GM21515 (cell line): ENCODE measurements around the gene GRAMD1A.

ENCODE experiments used
- ATAC-seq: cut with Tn5 transposase; IDR thresholded peaks from one replicate; pipeline ENCODE4 v1.9.1; 2021; ENCODE audit not compliant: unreplicated experiment

The GRAMD1A gene

DNA sequence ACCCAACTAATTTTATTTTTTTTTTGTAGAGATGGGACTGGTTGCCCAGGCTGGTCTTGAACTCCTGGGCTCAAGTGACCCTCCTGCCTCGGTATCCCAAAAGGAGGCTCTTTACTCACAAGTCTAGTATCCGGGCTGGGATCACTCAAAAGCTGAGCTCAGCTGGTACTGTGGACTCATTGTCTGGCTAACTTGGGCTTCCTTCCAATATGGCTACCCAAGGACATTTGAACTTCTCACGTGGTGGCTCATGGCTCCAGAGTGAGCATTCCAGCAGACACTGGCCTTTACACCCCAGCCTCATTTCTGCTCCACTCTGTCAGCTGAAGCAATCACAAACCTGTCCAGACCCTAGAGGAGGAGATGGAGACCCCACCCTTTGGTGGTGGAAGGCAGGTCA lies 70.3 kb downstream of the GRAMD1A start:
- no peak for ATAC-seq

DNA sequence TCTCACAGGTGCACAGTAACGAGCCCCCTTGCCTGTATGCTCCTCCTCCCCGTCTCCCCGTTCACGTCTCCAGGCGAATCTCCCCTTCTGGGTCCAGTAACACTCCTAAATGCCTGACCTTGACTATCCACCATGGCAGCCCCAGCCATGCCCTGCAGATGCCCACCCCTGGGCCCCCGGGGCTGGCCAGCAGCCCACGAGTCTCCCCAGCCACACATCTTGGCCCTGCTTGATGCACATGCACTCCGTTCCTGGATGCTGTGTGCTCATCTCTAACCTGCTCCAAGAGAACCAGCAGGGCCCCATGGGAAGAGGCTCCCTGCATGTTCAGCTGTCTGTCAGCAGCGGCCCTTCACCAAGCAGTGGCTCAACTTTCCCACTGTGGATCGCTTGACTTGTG lies 73.4 kb downstream of the GRAMD1A start:
- ATAC-seq = no peak

DNA sequence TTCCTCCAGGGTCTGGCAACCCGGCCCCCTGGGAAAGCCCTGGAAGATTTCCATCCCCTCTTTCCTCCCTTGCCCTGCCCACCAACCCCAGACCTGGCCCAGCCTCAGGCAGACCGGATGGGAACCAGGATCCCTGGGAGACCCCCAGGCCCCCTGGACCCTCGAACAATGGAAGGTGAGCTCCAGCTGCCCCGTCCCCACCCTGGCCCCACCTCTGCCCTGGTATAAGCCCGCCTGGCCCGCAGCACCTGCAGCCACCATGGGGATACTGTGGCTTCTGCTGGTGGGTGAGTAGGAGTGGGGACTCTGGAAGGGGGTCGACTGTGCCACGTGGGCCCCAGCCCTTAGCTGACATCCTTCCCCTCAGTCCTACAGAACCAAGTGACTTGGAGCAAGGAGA lies 73.8 kb downstream of the GRAMD1A start:
- ATAC-seq = no peak

DNA sequence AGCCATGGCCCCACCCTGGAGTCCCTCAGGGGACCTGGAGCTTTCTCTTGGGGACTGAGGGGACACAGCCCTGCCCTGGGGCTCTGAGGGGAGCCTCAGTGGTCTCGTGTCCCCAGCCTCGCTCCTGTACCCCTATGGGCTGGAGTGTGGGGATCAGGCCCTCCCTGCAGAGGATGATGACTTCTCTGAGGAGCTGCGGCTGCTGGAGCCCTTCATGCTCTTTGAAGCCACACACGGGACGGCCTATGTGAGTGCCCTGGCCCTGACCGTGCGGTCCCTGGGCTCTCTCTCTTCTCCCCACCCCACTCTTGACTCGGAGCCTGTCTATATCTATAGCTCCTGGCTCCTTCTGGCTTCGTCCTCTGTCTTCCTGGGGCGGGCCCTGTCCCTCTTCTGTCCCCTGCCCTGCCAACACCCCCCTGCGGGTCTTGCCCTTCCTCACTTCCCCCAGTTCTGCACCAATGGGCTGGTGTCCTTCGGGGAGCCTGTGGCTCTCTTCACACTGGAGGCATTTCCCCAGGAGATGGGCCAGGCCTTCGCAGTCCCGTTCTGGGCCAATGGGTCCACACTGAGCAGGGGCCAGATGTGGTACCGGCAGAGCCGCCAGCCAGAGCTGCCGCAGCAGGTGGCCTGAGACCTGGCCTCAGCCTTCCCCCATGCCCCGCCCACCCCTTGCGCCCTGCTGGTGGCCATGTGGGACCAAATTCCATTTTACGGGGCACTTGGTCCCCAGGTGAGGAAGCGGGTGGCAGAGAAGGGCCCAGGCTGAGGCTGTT lies 74.5 kb downstream of the GRAMD1A start:
- ATAC-seq = no peak

DNA sequence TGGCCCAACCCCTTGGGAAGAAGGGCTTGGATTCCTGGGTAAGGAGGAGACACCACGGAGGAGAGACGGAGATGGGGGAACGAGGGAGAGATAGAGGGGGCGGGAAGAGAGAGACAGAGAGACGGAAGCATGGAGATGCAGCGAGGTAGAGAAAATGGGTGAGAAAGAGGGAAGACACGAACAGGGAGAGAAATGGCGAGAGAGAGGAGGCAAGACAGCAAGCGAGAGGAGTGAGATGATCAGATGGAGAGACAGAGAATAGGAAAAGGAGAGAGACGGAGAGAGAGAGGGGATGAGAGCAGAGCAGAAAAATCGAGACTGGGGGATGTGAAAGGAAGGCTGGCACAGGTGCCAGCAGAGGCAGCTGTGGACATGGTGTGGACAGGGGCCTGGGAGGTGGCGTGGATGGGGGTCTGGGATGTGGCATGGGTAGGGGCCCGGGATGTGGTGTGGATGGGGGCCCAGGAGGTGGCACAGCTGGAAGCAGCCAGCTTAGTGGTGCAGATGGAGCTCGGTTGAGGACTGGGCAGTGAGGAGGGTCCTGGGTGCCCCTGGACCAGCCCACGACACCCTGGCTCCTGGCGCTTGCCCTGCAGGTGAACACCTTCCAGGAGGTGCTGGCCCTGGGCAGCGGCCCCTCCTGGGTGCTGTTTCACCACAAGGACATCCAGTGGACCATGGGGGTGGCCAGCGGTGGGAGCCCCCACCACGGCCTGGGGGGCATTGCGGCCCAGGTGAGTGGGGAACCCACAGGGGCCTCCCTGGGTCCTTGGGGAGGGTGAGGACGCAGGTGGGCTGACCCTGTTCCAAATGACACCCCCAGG lies 75.3 kb downstream of the GRAMD1A start:
- ATAC-seq = no peak

DNA sequence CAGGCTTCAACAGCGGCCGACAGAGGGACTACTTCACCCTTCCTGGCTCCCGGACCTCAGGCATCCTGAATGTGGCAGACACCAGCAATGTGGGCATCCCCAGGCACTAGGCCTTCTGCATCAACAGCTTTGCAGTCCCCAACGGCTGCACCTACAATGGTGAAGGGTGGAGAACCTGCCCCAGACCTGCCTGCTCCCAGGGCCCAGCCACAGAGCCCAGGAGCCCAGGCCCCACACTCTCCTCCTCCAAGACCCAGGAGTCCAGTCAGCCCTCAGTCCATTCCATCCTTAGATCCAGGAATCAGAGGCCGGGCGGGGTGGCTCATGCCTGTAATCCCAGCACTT lies 75.9 kb downstream of the GRAMD1A start:
- ATAC-seq = no peak
